Thoracic aorta (tissue), 2 donors: ENCODE results near the gene NDFIP2. TPM values are rescaled to one million over a fixed set of nuclear protein-coding genes. Genes with fewer than 3 reads are reported as not detected.

ENCODE experiments used
- ATAC-seq: fragments of 150-250 bp; one replicate; pipeline ENCODE4 v1.8.0; 2017; ENCODE audit warnings: low read depth; ENCODE audit not compliant: insufficient number of reproducible peaks, low FRiP score
- DNase-seq: peaks from one replicate; pipeline ENCODE4 v3.0.0-alpha.2; 2020; ENCODE audit warnings: low spot score
- H3K27ac ChIP-seq, 2 donors: fragments of 200-600 bp; sonication (generic); 1 replicate in 1 of 2; 2 replicates in 1 of 2; pipeline ENCODE4 v1.5.1; 2016; ENCODE audit warnings: mild to moderate bottlenecking in 2 of 2, moderate library complexity in 2 of 2
- H3K27me3 ChIP-seq: fragments of 200-600 bp; sonication (generic); replicated peaks from 2 replicates; pipeline ENCODE4 v1.6.0; 2016; ENCODE audit warnings: mild to moderate bottlenecking; ENCODE audit not compliant: insufficient read depth
- H3K36me3 ChIP-seq: fragments of 200-600 bp; sonication (generic); one replicate; pipeline ENCODE4 v1.5.1; 2016
- H3K4me1 ChIP-seq, 2 donors: fragments of 200-600 bp; sonication (generic); 1 replicate in 1 of 2; 2 replicates in 1 of 2; pipeline versions ENCODE4 v1.5.1 to v1.6.0; 2016; ENCODE audit warnings: low read depth in 2 of 2, mild to moderate bottlenecking in 1 of 2; ENCODE audit not compliant: control insufficient read depth in 1 of 2
- H3K4me3 ChIP-seq: fragments of 200-600 bp; sonication (generic); 2 replicates; pipeline ENCODE4 v1.5.1; 2016; ENCODE audit warnings: mild to moderate bottlenecking
- H3K9me3 ChIP-seq: fragments of 200-600 bp; sonication (generic); 2 replicates; pipeline ENCODE4 v1.5.1; 2016
- CTCF ChIP-seq: fragments of 200-600 bp; sonication (generic); IDR thresholded peaks from one replicate; pipeline ENCODE4 v1.5.1; 2019; ENCODE audit warnings: antibody characterized with exemption
- total RNA-seq, 2 donors: library from RNA; depleted of rRNA; stranded (reverse); fragments of >200 nt; gene quantifications; one replicate each; pipeline versions ENCODE4 v1.1.0 to v1.2.3, GENCODE V29; 2016

NDFIP2 gene
- total RNA-seq, 2 donors from 2014 or later = 9.7 to 12.0 TPM

DNA sequence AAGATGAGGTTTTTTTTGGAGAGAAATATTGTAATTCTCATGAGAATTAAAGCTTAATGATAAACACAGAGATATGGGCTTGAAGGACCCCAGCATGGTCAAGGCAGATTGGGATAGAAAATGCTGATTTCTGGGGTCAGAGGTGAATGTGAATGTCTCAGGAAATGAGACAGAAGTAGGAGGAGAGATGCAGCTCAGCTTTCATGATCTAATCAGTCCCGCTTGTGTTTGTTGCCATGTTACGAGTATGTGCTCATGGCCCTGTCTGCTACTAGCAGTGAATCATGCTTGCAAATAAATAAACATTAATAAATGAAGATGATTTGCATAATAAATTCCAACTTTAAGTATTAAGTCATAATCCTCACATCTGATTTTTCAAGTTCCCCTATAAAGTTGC, 23.0 kb upstream of the NDFIP2 start:
- Histone ChIP-seq H3K4me3 (no peak overlapping the region), H3K9me3 (no peaks in the 10 kb centered on the region), H3K4me1 (no peaks in the 10 kb centered on the region), H3K36me3 (no peaks in the 10 kb centered on the region), H3K27me3 (no peaks in the 10 kb centered on the region), H3K27ac (no peak overlapping the region)
- no peak for TF ChIP-seq CTCF
- no peak for ATAC-seq
- no peak for DNase-seq

- Histone ChIP-seq H3K4me1 (no peaks in the 10 kb centered on the region), H3K36me3 (no peaks in the 10 kb centered on the region), H3K27me3 (no peaks in the 10 kb centered on the region), H3K4me3 (no peak overlapping the region), H3K27ac (no peak overlapping the region), H3K9me3 (no peaks in the 10 kb centered on the region)
- no peak for TF ChIP-seq CTCF
- ATAC-seq = no peak
- no peak for DNase-seq
Observed at GRCh38 chr13:79458436-79458835, 22.5 kb upstream of the NDFIP2 start.

DNA sequence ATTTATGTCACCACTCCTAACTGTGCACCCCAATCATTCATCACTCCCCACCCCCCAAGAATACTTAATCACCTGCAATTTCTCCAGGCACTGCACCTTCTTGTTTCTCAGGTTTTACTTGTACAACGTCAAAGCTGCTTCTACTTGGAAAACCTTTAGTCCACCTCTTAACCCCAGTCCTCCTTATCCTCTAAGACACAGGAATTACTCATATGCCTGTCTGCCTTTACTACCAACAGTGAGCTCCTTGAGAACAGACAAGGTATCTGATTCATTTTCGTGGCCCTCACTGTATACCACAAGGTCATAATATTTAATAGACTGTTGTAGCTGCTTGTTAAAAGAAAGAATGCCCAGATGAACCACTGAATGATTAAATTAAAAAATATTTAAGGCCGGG, 21.0 kb upstream of the NDFIP2 start:
- DNase-seq (no peak), ATAC-seq (no peak)
- H3K4me1 ChIP-seq = no peaks in the 10 kb centered on the region
- no peaks in the 10 kb centered on the region for H3K27me3 ChIP-seq
- no peak overlapping the region for H3K4me3 ChIP-seq
- H3K9me3 ChIP-seq = no peaks in the 10 kb centered on the region
- no peak for TF ChIP-seq CTCF
- no peaks in the 10 kb centered on the region for H3K36me3 ChIP-seq
- H3K27ac ChIP-seq = no peak overlapping the region

GRCh38 chr13:79462895-79463294, 18.1 kb upstream of the NDFIP2 start:
- no peak overlapping the region for H3K4me3 ChIP-seq
- no peaks in the 10 kb centered on the region for H3K4me1 ChIP-seq
- H3K27ac ChIP-seq = no peak overlapping the region
- H3K36me3 ChIP-seq = no peaks in the 10 kb centered on the region
- DNase-seq (no peak), ATAC-seq (no peak)
- no peak for TF ChIP-seq CTCF
- no peaks in the 10 kb centered on the region for H3K27me3 ChIP-seq
- no peaks in the 10 kb centered on the region for H3K9me3 ChIP-seq

DNA sequence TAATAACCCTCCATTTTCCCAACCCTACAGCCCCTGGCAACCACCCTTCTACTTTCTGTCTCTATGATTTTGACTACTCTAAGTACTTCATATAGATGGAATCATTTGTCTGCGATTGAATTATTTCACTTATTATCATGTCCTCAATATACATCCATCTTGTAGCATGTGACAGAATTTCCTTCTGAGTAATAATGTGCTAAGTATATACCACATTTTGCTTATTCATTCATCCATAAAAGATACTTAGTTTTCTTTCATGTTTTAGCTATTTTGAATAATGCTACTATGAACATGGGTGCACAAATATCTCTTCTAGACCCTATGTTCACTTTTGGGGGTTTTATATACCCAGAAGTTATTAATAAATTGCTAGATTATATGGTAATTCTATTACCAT, 17.4 kb upstream of the NDFIP2 start:
- Histone ChIP-seq H3K9me3 (no peaks in the 10 kb centered on the region), H3K27me3 (no peaks in the 10 kb centered on the region), H3K27ac (no peak overlapping the region), H3K4me3 (no peak overlapping the region), H3K36me3 (no peaks in the 10 kb centered on the region), H3K4me1 (no peaks in the 10 kb centered on the region)
- ATAC-seq = no peak
- TF ChIP-seq CTCF = no peak
- DNase-seq = no peak
